ENCODE results near the gene MEGF11. TPM values are rescaled to one million over a fixed set of nuclear protein-coding genes. Genes with fewer than 3 reads are reported as not detected.

MEGF11 gene
- total RNA-seq, 1 experiment from 2014 or later = 1.2 TPM

- DNase-seq = no peak
- Histone ChIP-seq H3K9me3 (ENCODE audit: control insufficient read depth, low read depth, low read length) (no peaks in the 10 kb centered on the region), H4K20me1 (ENCODE audit: control insufficient read depth, insufficient read depth, insufficient read length) (no peaks in the 10 kb centered on the region), H3K9ac (ENCODE audit: extremely low read depth, insufficient read length, low read length) (no peak overlapping the region), H2BK12ac (ENCODE audit: insufficient read length, low read depth, low read length) (no peak overlapping the region), H4K91ac (ENCODE audit: insufficient read length, low read depth, low read length) (no peak overlapping the region), H3K27ac (ENCODE audit: insufficient read length, low read depth, low read length) (no peak overlapping the region), H3K23ac (ENCODE audit: insufficient read length, low read depth, low read length) (no peak overlapping the region), H3K56ac (ENCODE audit: insufficient read length, low read depth, low read length) (no peak overlapping the region), H2BK5ac (ENCODE audit: insufficient read length, low read length) (no peak overlapping the region), H3K14ac (ENCODE audit: insufficient read depth, low read length) (no peak overlapping the region), H3K79me1 (ENCODE audit: insufficient read depth, low read depth, low read length, poor library complexity, severe bottlenecking) (no peaks in the 10 kb centered on the region), H3K4me1 (ENCODE audit: insufficient read depth, low read length) (no peaks in the 10 kb centered on the region), H4K5ac (ENCODE audit: insufficient read length, low read depth, low read length) (no peak overlapping the region), H2BK15ac (ENCODE audit: low read depth, low read length) (no peak overlapping the region), H3T11ph (ENCODE audit: low read length) (no peak overlapping the region), H3K23me2 (ENCODE audit: insufficient read length, low read depth, low read length, poor library complexity, severe bottlenecking) (no peaks in the 10 kb centered on the region), H2BK20ac (ENCODE audit: low read depth, low read length, poor library complexity, severe bottlenecking) (no peak overlapping the region), H3K18ac (ENCODE audit: insufficient read length, low read depth, low read length) (no peak overlapping the region), H2BK120ac (ENCODE audit: low read depth, low read length, poor library complexity, severe bottlenecking) (no peak overlapping the region), H4K8ac (replicated peaks; ENCODE audit: insufficient read length, low read depth, low read length) (no peak overlapping the region), H2AK5ac (ENCODE audit: insufficient read length, low read length) (no peak overlapping the region), H3K27me3 (ENCODE audit: insufficient read depth, low read length) (no peaks in the 10 kb centered on the region), H2AFZ (ENCODE audit: low read length) (no peak overlapping the region), H3K79me2 (ENCODE audit: insufficient read depth, low read length) (no peaks in the 10 kb centered on the region), H3K4me2 (ENCODE audit: insufficient read depth, insufficient read length, low read length) (no peak overlapping the region), H3K4ac (ENCODE audit: low read depth, low read length) (no peak overlapping the region)
- no peak overlapping the region; a peak in 1 of 5 replicates for H3K4me3 Mint-ChIP-seq
- H3K4me1 Mint-ChIP-seq = peaks cover 39 to 63% of the 10 kb centered on the region in 2 experiments
- no CpG with 5 or more reads among the region's 5 CpGs for WGBS (ENCODE audit: extremely low coverage, insufficient read length, low lambda C conversion rate)
- TF ChIP-seq, protein P1, sequence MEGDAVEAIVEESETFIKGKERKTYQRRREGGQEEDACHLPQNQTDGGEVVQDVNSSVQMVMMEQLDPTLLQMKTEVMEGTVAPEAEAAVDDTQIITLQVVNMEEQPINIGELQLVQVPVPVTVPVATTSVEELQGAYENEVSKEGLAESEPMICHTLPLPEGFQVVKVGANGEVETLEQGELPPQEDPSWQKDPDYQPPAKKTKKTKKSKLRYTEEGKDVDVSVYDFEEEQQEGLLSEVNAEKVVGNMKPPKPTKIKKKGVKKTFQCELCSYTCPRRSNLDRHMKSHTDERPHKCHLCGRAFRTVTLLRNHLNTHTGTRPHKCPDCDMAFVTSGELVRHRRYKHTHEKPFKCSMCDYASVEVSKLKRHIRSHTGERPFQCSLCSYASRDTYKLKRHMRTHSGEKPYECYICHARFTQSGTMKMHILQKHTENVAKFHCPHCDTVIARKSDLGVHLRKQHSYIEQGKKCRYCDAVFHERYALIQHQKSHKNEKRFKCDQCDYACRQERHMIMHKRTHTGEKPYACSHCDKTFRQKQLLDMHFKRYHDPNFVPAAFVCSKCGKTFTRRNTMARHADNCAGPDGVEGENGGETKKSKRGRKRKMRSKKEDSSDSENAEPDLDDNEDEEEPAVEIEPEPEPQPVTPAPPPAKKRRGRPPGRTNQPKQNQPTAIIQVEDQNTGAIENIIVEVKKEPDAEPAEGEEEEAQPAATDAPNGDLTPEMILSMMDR (conservative IDR thresholded peaks at IDR 0.05) = no peak
- no peaks in the 10 kb centered on the region for H3K9me3 Mint-ChIP-seq
- H3K27ac Mint-ChIP-seq = no peak overlapping the region
- no peaks in the 10 kb centered on the region for H3K36me3 Mint-ChIP-seq (ENCODE audit: insufficient read depth in 1 of 3, low read depth in 3 of 3)
- peaks cover 3% of the 10 kb centered on the region; the same call in 1 of the 2 replicates for H3K27me3 Mint-ChIP-seq (ENCODE audit: low read depth)
These were observed 150.8 kb downstream of the MEGF11 start for GRCh38 chr15:66102563-66103292.
